HG02852 (cell line): ENCODE results near the gene SIRPB1.
"Not testable (repeated sequence)": the region's sequence is repeated elsewhere in the genome, so short reads cannot be mapped to it uniquely, and the experiment has no call there.

Experiments used
- ATAC-seq: cut with Tn5 transposase; IDR thresholded peaks from one replicate; pipeline ENCODE4 v1.9.1; 2021; ENCODE audit warnings: mild to moderate bottlenecking, moderate library complexity; ENCODE audit not compliant: unreplicated experiment

Gene SIRPB1

GRCh38 chr20:1608678-1609347, 11.0 kb downstream of the SIRPB1 start:
- ATAC-seq: not testable (repeated sequence)

GRCh38 chr20:1600736-1601135, 19.1 kb downstream of the SIRPB1 start:
- no peak for ATAC-seq

DNA sequence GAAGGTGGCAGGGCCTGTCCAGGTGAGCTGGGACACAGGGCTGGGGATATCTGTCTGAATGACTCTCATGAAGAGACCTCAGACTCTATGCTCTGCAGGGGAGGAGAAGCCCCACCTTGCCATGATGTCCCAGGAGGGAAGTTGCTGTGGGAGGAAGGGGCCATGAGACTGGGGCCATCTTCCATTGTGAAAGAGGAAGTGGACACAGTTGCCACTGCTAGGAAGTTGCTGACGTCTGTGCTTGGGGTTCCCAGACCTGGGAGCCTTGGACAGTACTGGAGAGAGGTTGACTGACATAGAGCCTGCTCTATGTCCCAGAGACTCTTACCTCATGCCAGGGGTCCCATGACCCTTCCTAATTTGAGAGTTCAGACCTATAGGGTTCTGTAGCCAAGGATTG, 24.5 kb downstream of the SIRPB1 start:
- no peak for ATAC-seq

DNA sequence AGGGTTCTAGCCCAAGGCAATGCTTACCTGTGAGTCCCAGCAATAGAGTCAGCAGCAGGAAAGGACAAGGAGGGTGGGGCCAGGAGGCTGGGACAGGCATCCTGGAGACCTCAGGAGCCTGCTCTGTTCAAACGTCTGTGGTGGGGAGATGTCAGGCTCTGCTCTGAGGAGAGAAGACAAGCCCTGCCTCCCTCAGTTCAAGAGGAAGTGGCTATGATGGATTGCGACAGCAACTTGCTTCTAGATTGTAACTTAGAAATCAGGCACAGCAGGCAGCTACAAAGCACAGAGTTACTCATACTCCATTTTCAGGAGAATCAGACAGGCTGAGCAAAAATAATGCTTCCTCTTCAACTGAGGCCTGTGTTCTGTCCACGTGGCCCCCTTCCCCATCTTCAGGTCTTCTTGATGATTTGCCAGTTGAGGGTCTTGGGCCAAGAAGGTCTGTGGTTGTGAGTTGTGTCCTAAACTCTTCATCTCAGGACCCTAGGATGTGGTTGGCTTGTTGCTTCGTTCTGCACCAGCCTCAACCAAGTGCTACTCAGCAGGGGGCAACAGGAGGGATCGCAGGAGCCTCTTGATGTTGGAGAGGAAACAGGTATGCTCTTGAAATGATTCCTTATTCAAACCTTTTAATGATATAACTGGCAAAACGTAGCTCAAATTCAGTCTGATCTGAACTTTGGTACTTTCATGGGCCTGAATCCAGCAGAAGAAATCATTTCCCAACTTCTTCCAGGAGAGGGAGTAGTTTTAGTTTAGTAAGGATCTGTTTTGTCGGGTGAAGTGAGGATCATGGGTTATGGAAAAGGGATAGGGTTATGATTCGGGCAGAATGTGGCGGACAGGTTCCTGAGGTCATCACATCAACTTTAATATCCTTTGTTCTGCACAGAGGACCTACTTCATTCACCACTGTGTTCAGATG, 31.0 kb downstream of the SIRPB1 start:
- ATAC-seq: no peak

DNA sequence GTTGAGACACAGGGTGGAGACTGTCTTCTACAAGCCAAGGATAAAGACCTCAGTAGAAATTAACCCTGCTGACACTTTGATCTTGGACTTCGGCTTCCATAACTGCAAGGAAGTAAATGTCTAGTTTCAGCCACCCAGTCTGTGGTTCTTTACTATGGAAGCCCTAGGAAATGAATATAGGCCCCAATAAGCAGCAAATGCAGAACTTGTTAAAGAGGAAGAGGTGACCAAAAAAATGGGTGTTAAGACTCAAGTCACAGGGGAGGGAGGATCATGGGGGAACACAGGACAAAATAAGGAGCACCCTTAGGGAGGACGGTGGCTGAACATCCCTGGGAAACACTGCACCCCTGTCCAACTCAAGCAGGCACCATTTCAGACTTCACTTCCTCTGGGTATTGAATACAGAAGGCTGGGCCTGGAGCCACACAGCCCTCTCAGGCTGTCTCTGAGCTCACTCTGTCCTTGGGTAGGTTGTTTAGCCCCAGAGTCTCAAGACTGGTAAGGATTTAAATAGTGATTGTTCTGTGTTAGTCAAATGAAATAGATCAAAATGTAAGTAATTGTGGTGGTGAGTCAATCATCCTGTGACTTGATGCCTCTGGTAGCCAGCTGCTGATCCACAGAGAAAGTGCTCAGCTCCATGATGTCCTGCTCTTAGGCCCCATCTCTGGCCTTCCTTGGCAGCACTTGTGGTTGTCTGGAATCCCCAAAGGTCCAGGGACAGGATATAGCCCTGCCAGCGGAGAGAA, 31.9 kb downstream of the SIRPB1 start:
- ATAC-seq: no peak

- ATAC-seq: no peak
Measured at GRCh38 chr20:1579488-1579887, 40.3 kb downstream of the SIRPB1 start.

GRCh38 chr20:1577906-1578305, 41.9 kb downstream of the SIRPB1 start:
- no peak for ATAC-seq

DNA sequence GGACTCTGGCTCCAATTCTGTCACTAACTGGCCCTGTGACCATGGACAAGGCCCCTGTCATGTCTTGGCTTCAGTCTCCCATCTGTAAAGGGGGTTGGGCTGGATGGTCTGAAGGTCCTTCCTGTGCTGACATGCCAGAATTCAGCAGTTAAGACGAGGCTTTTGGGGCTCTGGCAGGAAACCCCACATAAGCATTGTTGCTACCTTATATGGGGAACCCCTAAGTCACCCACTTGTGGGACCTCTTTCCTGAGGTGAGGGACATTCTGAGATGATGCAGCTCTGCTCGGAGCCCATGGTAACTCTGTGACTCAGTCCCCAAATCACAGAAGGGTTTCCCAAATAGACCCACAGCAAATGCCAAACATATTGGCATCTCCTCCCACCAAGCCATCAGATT, 42.5 kb downstream of the SIRPB1 start:
- not testable (repeated sequence) for ATAC-seq

- ATAC-seq: no peak
Measured at GRCh38 chr20:1576641-1577040, 43.2 kb downstream of the SIRPB1 start.

- not testable (repeated sequence) for ATAC-seq
Measured at GRCh38 chr20:1576003-1576402, 43.8 kb downstream of the SIRPB1 start.

DNA sequence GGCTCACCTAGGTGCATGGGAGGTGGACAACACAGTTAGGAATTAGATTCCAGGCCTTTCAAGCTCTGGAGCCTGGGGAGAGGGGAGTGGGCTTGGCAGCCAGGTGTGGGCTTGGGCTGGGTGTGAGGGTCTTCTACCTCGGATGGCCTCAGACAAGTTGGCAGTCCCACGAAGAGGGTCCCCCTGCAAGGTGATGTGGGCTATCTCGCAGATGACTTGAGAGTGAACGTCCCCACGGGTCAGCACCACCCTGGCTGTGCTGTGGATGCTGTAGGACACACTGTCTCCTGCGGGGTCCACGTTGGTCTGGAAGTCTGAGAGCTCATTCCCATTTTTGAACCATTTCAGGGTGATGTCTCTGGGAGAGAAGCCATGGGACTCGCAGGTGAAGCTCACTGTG, 48.2 kb downstream of the SIRPB1 start:
- ATAC-seq: not testable (repeated sequence)
